Stimulated activated CD8-positive, alpha-beta memory T cell treated with anti-CD3 and anti-CD28 coated beads, Interleukin-4, amount 100 ng/mL, for 24 hours (primary cell): Measurements from ENCODE around the gene SMAD1.

ENCODE experiments used
- DNase-seq: peaks from one replicate; pipeline ENCODE4 v3.0.0-alpha.2; 2020; ENCODE audit warnings: low read depth

SMAD1 gene

GRCh38 chr4:145481164-145481941 lies at the start of gene SMAD1:
SMAD1 (plus strand) TSS chr4:145481853; CDS start chr4:145514614, 32,761 bp downstream.
- DNase-seq: peak; percentile 15

DNA sequence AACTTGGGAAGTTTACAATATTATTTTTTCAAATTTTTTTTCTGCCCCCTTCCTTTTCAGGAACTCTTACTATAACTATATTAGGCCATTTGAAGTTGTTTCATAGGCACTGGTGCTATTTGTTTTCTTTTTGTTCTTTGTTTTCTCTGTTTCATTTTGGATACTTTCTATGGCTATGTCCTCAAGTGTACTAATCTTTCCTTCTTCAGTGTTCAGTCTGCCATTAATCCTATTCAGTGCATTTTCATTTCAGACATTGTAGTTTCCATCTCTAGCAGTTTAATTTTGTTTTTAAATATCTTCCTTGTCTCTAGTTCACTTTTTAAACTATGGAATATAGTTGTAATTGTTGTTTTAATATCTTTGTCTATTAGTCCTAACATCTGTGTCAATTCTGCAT lies 48.0 kb upstream of the SMAD1 start:
- DNase-seq: no peak

- DNase-seq: no peak
Observed at GRCh38 chr4:145435646-145436045, 46.0 kb upstream of the SMAD1 start.

DNA sequence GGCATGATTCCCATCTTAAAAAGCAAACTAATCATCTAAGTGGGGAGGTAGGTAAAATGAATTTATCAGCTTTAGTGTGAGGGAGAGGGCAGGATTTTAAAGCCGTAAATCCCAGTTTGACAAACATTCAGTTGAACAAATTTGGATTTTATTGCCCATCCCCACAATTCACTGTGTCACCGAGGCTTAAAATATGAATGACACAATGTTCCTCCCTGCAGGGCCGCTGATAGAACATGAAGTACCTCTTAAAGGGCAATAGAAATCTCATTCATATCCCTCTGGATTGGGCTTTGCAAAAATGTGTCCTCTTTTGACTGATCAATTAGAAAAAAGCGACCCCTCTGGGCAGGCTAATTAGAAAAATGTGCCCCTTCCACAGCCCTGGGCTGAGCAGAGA lies 45.5 kb upstream of the SMAD1 start:
- DNase-seq: no peak

- no peak for DNase-seq
Observed at GRCh38 chr4:145436796-145437195, 44.9 kb upstream of the SMAD1 start.

- no peak for DNase-seq
Observed at GRCh38 chr4:145437466-145437865, 44.2 kb upstream of the SMAD1 start.

DNA sequence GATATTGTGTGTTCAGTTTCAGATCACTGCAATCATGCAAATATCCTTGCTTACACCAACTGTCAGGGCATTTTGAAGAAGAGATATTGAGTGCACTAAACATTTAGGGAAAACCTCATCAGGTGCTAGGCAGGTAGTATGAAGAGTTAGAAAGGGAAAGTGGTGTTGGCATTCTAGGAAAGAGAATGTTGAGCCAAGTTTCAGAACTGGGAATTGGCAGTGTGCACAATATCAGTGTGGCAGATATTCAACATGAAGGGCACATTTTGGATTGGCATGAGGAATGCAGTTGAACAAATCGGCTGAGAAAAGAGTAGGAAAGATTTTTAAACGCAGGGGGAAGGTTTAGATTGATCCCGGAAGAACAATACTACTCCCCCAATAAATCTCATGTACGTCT lies 43.4 kb upstream of the SMAD1 start:
- no peak for DNase-seq

DNA sequence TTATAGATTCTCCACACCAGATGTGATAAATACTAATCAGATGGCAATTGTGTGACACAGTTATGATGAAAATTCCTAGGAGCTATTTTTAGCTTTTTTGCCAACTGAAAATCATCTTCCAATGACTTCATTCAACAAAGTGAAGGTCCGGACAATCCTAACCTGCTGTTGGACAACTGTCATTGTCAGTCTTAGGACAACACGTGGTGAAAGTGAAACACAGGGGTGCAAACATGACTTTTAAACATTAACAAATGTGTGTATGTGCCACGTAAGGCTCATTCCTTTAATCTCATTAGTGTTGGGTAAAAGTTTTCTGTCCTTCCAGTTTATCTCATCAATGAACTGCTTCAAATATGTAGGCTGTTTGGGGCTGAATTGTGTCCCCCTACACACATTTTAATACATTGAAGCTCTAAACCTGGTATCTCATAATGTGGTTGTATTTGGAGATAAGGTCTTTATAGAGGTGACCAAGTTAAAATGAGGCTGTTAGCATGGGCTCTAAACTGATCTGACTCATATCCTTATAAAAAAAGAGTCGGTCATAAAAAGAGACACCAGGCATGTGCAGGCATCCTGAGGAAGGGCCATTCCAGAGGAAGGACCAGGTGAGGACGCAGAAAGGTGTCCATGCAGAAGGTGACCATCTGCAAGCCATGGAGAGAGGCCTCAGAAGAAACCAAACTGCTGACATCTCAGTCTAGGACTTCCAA lies 41.2 kb upstream of the SMAD1 start:
- no peak for DNase-seq

DNA sequence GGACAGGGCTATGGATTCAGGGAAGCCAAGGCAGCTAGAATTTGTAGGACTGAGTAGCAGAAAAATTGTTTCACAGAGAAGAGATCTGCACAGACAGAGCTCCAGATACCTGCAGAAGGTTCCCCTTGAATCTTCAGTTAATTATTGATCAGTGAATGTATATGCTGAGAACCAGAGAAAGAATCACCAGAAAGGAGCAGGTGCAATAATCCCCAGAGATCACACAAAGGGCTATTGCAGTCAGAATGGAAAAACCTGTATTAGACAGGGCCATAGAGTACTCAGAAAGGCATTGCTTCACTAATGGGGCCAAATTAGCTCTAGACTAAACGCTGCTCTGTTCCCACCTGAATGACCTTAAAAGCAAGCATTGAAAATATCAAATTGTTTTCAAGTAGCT lies 35.5 kb upstream of the SMAD1 start:
- no peak for DNase-seq

DNA sequence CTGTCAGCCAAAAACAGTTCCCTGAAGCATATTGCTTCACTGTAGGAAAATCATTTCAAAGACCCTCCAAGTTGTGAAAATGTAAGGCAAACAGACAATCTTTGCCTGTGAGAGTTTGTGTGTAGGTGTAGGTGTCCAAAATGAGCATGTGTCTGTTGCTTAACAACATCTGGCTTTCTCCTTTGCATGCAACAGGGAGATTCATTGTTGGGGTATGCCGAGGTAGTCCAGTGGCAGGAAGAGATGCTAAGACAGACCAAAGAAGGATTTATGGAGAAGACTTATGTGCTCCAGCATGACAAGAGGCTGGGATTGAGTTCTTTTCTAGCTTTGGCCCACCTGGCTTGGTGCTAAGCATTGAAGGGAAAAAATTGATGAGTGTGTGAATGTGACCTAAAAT lies 29.8 kb upstream of the SMAD1 start:
- no peak for DNase-seq

DNA sequence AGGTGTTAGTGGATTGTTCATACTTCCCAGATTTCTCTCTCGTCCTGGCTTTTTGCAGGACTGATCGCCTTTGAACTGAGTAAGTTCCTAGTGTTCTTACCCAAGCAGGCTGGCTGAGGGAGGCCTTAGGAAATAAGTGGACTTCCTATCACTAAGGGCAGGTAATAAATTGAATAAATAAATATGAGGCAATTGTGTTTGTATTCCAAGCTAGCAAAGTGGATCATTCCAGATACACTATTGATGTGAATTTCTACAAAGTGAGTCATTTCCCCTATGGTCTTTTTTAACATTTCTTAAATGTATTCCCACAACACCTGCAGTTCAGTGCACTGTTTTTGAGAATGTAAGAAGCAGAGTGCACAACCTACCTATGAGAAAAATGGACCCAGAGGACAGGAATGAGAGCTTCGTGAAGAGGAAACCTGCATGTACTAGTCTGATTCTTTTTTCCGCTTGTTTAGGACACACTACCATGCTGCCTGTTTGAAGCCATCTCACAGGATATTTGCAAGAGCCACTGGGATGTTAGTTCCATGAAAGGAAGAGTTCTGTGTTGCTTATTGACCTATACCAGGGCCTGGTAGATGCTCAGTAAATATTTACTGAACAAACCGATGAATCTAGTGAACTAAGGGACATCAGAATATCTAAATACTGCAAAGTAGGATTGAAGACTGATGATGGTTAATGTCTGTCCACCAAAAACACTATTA lies 29.0 kb upstream of the SMAD1 start:
- no peak for DNase-seq

- DNase-seq: no peak
Observed at GRCh38 chr4:145453163-145453520, 28.5 kb upstream of the SMAD1 start.

- no peak for DNase-seq
Observed at GRCh38 chr4:145473203-145473602, 8.4 kb upstream of the SMAD1 start.

DNA sequence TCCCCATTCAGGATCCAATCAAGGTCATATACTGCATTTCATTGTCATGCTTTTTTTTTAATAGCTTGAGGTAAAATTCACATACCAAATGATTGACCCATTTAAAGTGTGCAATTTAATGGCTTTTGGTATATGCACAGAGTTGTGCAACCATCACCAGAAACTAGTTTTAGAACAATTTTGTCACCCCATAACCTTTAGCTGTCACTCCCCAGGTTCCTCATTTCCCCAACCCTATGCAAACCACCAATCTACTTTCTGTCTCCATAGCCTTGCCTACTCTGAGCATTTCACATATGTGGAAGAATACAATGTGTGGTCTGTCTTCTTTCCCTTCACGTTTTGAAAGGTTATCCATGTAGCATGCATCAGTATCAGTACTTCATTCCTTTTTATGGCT lies 1.4 kb upstream of the SMAD1 start:
- no peak for DNase-seq

DNA sequence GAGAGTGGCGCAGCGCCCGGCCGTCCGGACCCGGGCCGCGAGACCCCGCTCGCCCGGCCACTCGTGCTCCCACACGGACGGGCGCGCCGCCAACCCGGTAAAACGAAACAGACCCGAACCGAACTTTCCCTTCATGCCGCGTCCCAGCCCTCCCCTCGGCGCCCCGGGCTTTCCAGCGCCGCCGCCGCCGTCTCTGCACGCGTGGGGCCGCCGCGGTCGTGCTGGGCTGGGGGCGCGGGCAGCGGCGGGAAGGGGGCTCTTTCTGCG lies 222 bp downstream of the SMAD1 start:
- DNase-seq: no peak

DNA sequence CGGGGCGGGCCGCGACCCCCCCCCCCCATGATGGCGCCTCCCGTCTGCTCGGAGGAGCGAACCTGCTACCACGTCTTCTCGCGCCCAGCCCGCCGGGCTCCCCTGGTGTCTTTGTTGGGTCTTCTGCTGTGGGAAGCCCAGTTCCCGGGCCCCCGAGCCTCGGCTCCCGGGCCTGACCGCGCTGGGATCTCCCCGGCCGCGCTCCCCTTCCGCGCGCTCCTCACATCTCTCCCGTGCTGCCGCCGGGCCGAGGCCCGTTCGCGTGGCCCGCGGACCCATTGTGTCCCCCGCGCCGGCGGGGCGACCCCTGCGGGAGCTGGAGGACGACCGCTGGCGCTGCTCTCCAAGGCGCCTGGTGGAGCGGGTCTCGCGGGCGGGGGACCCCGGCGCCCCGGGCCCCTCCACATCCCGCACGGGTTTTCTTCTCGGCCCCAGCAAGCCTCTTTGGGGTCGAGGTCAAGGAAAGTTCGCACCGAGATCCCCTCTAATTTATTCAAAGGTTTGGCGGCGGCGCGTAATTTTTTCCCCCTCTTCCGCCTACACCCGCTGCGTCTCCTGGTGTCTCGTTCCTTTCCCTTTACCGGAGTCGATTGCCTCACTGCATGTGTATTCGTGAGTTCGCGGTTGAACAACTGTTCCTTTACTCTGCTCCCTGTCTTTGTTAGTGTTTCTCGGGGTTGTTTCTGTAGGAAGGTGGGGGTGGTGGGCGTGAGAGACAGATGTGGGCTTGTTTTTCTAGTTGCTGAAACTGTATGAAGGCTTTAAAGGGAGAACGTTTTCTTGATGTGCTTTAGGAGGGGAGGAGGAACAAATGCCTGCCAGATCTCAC lies 770 bp downstream of the SMAD1 start:
- DNase-seq: peak; percentile 68

DNA sequence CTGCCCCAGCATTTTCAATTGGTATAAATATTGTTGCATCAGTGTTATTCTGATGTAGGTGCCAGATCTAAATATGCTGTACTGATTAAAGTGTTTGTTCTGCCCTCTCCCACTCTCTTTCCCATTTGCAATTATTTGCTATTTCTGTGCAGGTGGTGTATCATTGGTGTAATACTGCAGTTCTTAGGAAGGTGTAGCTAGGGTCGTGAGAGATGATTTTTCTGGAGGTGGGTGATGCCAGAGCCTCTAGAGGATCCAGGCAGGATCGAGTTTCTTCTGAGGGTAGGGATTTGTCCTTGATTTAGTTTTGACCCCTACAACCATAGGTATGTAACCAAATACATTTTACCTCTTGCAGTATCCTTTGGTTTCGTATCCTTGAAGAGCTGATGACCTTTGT lies 1.9 kb downstream of the SMAD1 start:
- DNase-seq: no peak

DNA sequence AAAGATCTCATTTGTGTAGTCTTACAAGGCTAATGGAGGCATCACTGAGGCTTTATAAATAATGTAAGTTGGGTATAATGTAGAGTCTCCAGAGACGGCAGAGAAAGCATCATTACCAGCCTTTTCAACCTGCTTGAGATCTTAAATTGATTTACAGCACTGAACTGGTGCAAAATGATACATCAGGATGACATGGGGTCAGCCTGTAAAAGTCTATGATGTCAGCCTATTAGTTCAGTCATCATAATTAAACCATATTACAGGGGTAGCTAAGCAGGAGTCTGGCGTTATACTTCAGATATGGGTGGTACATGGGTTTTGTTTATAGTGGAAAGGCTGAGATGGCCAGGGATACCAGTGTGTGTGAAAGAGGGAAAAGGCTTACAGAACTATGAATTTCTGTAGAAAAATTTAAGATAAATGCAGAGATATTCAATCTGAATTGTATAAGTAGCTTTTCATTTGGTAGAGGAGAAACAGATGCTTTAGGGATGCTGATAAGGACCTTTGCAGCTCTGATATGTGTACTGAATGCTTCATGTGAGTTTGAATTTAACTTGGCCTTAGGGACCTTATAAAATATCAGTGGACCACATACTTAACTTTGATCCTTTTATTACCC lies 2.7 kb downstream of the SMAD1 start:
- no peak for DNase-seq

DNA sequence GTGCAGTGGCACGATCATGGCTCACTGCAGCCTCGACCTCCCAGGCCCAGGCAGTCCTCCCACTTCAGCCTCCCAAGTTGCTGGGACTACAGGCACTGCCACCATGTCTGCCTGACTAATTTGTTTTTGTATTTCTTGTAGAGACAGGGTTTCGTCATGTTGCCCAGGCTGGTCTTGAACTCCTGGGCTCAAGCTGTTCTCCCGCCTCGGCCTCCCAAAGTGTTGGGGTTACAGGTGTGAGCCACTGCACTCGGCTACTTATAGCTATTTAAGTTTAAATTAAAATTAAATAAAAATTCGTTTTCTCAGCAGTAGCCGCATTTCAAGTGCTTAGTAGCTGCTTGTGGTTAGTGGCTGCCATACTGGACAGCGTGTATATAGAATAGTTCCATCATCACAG lies 3.5 kb downstream of the SMAD1 start:
- no peak for DNase-seq

GRCh38 chr4:145486603-145487002 lies 5.0 kb downstream of the SMAD1 start:
- no peak for DNase-seq

- no peak for DNase-seq
Observed at GRCh38 chr4:145487631-145488030, 6.0 kb downstream of the SMAD1 start.

DNA sequence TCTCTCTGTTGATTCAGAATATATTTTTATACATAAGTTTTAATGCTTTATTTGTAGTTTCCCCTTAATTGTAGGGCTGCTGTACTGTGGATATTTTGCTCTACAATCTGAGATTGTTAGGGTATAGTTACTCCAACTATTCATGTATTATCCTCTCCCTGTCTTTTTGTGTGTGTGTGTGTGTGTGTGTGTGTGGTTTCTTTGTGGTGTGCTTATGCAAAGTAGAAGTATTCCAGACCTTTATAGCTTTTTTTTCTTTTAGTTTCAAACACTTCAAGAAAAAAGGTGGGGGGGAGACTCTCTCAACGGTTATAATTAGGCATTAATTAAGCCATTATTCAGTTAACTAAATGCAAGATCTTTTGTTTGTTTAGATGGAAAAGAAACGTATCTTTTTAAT lies 6.7 kb downstream of the SMAD1 start:
- DNase-seq: no peak
